22Rv1 (cell line): ENCODE results near the gene TOR1AIP2.
"Not testable (repeated sequence)": the region's sequence is repeated elsewhere in the genome, so short reads cannot be mapped to it uniquely, and the experiment has no call there.

Source experiments
- H3K27ac ChIP-seq: fragments of 450-650 bp; 2 replicates; pipeline ENCODE4 v1.5.1; 2017
- CTCF ChIP-seq: fragments of 450-650 bp; IDR thresholded peaks from 2 replicates; pipeline ENCODE4 v1.5.1; 2017; ENCODE audit warnings: mild to moderate bottlenecking
- ZFX ChIP-seq: fragments of 450-650 bp; IDR thresholded peaks from 2 replicates; pipeline ENCODE4 v1.6.1; 2017; ENCODE audit warnings: antibody characterized with exemption, borderline replicate concordance

Gene TOR1AIP2

GRCh38 chr1:179865377-179865776 lies 12.2 kb downstream of the TOR1AIP2 start:
- H3K27ac ChIP-seq: no peak overlapping the region
- TF ChIP-seq CTCF: no peak
- no peak for TF ChIP-seq ZFX

GRCh38 chr1:179860652-179861051 lies 17.0 kb downstream of the TOR1AIP2 start:
- TF ChIP-seq ZFX (no peak), CTCF (no peak)
- no peak overlapping the region for H3K27ac ChIP-seq

GRCh38 chr1:179857009-179857408 lies 20.6 kb downstream of the TOR1AIP2 start:
- TF ChIP-seq ZFX (no peak), CTCF (no peak)

GRCh38 chr1:179856296-179856695 lies 21.3 kb downstream of the TOR1AIP2 start:
- H3K27ac ChIP-seq: no peak overlapping the region

More at GRCh38 chr1:179857009-179857408, 20.6 kb downstream of the TOR1AIP2 start:
- H3K27ac ChIP-seq: no peak overlapping the region

DNA sequence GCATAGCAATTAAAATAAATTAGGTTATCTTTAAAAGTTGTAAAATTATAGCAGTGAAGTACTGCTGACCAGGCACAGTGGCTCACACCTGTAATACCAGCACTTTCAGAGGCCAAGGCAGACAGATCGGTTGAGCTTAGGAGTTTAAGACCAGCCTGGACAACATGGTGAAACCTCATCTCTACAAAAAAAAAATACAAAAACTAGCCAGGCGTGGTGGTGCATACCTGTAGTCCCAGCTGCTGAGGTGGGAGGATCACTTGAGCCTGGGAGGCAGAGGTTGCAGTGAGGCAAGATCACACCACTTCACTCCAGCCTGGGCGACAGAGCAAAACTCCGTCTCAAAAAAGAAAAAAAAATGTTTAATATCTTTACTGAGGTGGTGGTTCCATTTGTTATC lies 21.8 kb downstream of the TOR1AIP2 start:
- not testable (repeated sequence) for H3K27ac ChIP-seq

More at GRCh38 chr1:179856296-179856695, 21.3 kb downstream of the TOR1AIP2 start:
- TF ChIP-seq CTCF: no peak
- no peak for TF ChIP-seq ZFX

DNA sequence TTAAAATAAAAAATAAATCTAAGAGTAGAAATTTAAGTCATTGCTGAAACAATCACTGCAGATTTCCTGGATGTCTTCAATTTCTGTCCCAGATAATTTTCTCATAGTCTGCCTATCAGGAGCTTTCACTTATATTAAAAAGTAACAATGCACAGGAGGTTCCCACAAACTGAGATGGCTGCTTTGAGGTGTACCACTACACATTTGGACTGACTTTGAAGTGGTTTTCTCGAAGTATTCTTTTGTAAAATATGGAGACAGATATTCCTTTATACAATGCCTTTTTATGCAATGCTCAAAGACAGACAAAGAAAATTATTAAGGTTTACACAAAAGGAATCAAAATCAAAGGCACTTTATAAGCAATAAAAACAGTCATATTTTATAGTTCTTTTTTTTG lies 24.5 kb downstream of the TOR1AIP2 start:
- TF ChIP-seq ZFX (no peak), CTCF (no peak)
- no peak overlapping the region for H3K27ac ChIP-seq

DNA sequence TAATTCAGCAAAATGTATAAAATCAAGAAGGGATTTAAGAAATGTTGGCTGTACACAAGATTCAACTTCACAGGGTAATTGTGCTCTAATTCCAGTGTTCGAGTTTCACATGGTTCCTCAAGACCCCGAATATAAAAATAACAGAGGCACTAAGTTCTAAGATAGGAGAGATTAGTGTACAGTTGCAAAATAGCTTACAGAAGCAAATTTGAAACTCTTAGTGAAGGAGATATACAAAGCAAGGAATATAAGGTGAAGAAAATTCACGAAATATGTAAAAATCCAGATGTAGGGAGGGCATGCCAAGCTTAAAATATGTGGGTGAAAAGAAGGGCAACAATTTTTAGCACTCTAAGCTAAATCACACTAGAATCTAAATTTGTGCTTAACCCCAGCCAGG lies 29.4 kb downstream of the TOR1AIP2 start:
- H3K27ac ChIP-seq: no peak overlapping the region
- no peak for TF ChIP-seq ZFX
- TF ChIP-seq CTCF: no peak

DNA sequence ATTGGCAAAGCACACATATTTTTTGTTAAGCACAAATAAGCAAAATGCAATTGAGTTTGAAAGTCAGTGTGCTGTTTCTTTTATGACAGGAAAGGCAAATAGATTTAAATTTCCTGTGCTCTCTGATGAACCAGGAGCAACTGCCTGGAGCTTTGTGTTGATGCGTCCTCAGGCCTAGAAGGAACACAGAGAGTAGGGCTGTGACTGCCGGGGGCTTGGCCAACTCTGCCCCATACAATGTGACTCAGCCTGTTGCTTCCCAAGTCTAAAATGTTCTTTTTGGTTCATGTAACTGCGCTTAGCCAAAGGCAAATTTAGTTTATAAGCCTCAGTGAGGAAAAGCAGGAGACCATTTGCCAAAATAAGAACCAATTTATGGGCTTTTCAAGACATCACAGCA lies 37.5 kb downstream of the TOR1AIP2 start:
- no peak for TF ChIP-seq ZFX
- no peak for TF ChIP-seq CTCF
- no peak overlapping the region for H3K27ac ChIP-seq

DNA sequence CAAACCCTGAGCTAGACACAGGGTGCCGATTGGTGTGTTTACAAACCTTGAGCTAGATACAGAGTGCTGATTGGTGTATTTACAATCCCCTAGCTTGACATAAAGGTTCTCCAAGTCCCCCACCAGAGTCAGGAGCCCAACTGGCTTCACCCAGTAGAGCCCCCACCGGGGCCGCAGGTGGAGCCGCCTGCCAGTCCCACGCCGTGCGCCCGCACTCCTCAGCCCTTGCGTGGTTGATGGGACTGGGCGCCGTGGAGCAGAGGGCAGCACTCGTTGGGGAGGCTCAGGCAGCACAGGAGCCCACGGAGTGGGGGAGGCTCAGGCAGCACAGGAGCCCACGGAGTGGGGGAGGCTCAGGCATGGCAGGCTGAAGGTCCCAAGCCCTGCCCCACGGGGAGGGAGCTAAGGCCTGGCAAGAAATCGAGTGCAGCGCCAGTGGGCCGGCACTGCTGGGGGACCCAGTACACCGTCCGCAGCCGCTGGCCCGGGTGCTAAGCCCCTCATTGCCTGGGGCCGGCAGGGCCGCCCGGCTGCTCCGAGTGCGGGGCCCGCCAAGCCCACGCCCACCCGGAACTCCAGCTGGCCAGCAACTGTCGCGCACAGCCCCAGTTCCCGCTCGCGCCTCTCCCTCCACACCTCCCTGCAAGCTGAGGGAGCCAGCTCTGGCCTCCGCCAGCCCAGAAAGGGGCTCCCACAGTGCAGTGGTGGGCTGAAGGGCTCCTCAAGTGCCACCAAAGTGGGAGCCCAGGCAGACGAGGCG lies 40.7 kb downstream of the TOR1AIP2 start:
- not testable (repeated sequence) for H3K27ac ChIP-seq
